ENCODE data around the gene CPSF7. TPM values are rescaled to one million over a fixed set of nuclear protein-coding genes. Genes with fewer than 3 reads are reported as not detected.

CPSF7 gene
- total RNA-seq, 1 experiment from 2014 or later: 145 TPM

- Histone ChIP-seq H2BK20ac (ENCODE audit: low read depth, low read length, poor library complexity, severe bottlenecking) (no peak overlapping the region), H3K14ac (ENCODE audit: insufficient read depth, low read length) (no peak overlapping the region), H2BK120ac (ENCODE audit: low read depth, low read length, poor library complexity, severe bottlenecking) (no peak overlapping the region), H3K56ac (ENCODE audit: insufficient read length, low read depth, low read length) (no peak overlapping the region), H3K79me2 (ENCODE audit: insufficient read depth, low read length) (peaks cover 2% of the 10 kb centered on the region; the same call in 1 of the 2 replicates), H2BK12ac (ENCODE audit: insufficient read length, low read depth, low read length) (no peak overlapping the region), H4K20me1 (ENCODE audit: control insufficient read depth, insufficient read depth, insufficient read length) (no peaks in the 10 kb centered on the region), H3K4ac (ENCODE audit: low read depth, low read length) (no peak overlapping the region), H2AK5ac (ENCODE audit: insufficient read length, low read length) (no peak overlapping the region), H3K4me1 (ENCODE audit: insufficient read depth, low read length) (no peaks in the 10 kb centered on the region), H2BK15ac (ENCODE audit: low read depth, low read length) (no peak overlapping the region), H3T11ph (ENCODE audit: low read length) (no peak overlapping the region), H3K23me2 (ENCODE audit: insufficient read length, low read depth, low read length, poor library complexity, severe bottlenecking) (peaks cover 6% of the 10 kb centered on the region), H2BK5ac (ENCODE audit: insufficient read length, low read length) (no peak overlapping the region), H3K9ac (ENCODE audit: extremely low read depth, insufficient read length, low read length) (no peak overlapping the region), H3K18ac (ENCODE audit: insufficient read length, low read depth, low read length) (no peak overlapping the region), H3K27ac (ENCODE audit: insufficient read length, low read depth, low read length) (no peak overlapping the region), H4K91ac (ENCODE audit: insufficient read length, low read depth, low read length) (no peak overlapping the region), H3K27me3 (ENCODE audit: insufficient read depth, low read length) (no peaks in the 10 kb centered on the region), H4K8ac (replicated peaks; ENCODE audit: insufficient read length, low read depth, low read length) (no peak overlapping the region), H4K5ac (ENCODE audit: insufficient read length, low read depth, low read length) (no peak overlapping the region), H3K79me1 (ENCODE audit: insufficient read depth, low read depth, low read length, poor library complexity, severe bottlenecking) (no peaks in the 10 kb centered on the region), H3K23ac (ENCODE audit: insufficient read length, low read depth, low read length) (no peak overlapping the region), H2AFZ (ENCODE audit: low read length) (no peak overlapping the region), H3K9me3 (ENCODE audit: control insufficient read depth, low read depth, low read length) (no peaks in the 10 kb centered on the region), H3K4me2 (ENCODE audit: insufficient read depth, insufficient read length, low read length) (no peak overlapping the region)
- Mint-ChIP-seq H3K9me3 (no peaks in the 10 kb centered on the region; a peak in 1 of 5 replicates), H3K27ac (peak overlapping the region in 1 of 3 experiments; percentile 79; a peak in 1 of 7 replicates), H3K27me3 (ENCODE audit: low read depth) (no peaks in the 10 kb centered on the region), H3K36me3 (ENCODE audit: insufficient read depth in 1 of 3, low read depth in 3 of 3) (peaks cover 2 to 9% (median 2%) of the 10 kb centered on the region in 3 experiments), H3K4me1 (peaks cover 13 to 23% of the 10 kb centered on the region in 2 experiments), H3K4me3 (no peak overlapping the region)
- no peak for TF ChIP-seq CTCF (conservative IDR thresholded peaks at IDR 0.05)
- WGBS (ENCODE audit: extremely low coverage, insufficient read length, low lambda C conversion rate): no CpG with 5 or more reads among the region's 11 CpGs
- no peak for DNase-seq
Measured at GRCh38 chr11:61358566-61358965, 71.2 kb downstream of the CPSF7 start.
